SK-N-MC (cell line): ENCODE measurements around the gene HMCN1.

ENCODE experiments used
- EZH2 ChIP-seq: fragments of 200-600 bp; sonication (generic); IDR thresholded peaks from one replicate; pipeline ENCODE4 v1.6.1; 2017; ENCODE audit warnings: antibody characterized with exemption
- FOXP2 ChIP-seq: optimal IDR thresholded peaks from 2 replicates; pipeline ENCODE3; 2011; ENCODE audit warnings: mild to moderate bottlenecking, moderate library complexity; ENCODE audit not compliant: insufficient read depth; ENCODE audit errors: extremely low read length, control extremely low read depth
- POLR2AphosphoS5 ChIP-seq: IDR thresholded peaks from 2 replicates; pipeline ENCODE4 v1.6.1; 2012; ENCODE audit warnings: mild to moderate bottlenecking, low read depth, low read length, borderline replicate concordance

DNA sequence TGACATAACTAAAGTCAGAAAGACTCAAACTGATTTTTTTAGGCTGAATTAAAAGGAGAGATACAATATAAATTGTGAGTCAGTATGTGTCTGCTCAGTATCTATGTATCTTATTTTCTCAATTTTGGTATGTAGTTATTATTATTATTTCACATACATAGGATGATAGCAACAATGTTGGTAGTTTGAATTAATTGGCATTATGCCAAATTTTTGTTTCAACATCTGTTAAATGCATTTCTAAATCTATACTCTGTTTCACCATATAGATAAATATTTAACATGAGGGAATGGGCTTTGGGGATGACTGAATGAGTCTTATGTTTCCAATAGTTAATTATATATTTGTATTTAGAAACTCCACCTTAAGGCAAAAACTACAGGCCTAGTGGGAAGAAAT is 12.6 kb upstream of the HMCN1 start:
- TF ChIP-seq EZH2: no peak
- peak; percentile 14; the same call in 1 of the 2 replicates for TF ChIP-seq POLR2AphosphoS5
- no peak for TF ChIP-seq FOXP2
